ENCODE results near the gene RASGRP3.
A peak's percentile ranks its signal among the peaks of the same experiment; 100 is the strongest.

The RASGRP3 gene

DNA sequence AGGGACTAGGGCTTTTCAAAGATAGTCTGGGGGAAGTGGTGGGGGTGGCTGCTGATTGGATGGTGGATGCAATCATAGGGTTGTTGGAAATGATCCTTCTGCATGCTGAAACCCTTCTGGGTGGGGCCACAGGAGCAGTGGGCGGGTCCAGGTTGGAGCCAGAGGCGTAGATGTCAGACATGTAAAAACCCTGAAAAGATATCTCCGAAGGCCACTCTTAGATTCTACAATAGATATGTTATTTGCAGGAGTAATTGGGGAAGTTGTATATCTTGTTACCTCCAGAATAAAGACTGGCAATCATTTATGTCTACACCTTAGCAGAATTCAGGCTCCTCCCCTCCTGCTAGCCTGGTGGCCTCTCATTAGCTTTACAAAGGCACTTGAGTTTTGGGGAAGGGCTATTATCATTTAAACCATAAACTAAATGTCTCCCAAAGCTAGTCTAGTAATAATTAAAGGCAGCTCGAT, 130.8 kb downstream of the RASGRP3 start:
- no peaks in the 10 kb centered on the region for H3K27me3 ChIP-seq (ENCODE audit: insufficient read depth, insufficient read length)
- H3K9ac ChIP-seq (ENCODE audit: insufficient read length, low read depth), result no peak overlapping the region
- H3K36me3 ChIP-seq (ENCODE audit: insufficient read depth, insufficient read length, low read length), result no peaks in the 10 kb centered on the region
- H3K4me3 ChIP-seq (ENCODE audit: insufficient read length, low read depth), result no peak overlapping the region
- TF ChIP-seq SUZ12 (IDR thresholded peaks at IDR 0.05; ENCODE audit: extremely low read depth, insufficient read depth, insufficient read length), result no peak
- no peak for TF ChIP-seq ZNF274 (IDR thresholded peaks at IDR 0.05; ENCODE audit: low read depth, low read length)
- TF ChIP-seq YY1 (IDR thresholded peaks at IDR 0.05; ENCODE audit: insufficient read depth, insufficient read length), result no peak
- H3K4me1 ChIP-seq (ENCODE audit: insufficient read depth, insufficient read length), result peaks cover 4% of the 10 kb centered on the region
- peaks cover 26% of the 10 kb centered on the region; the same call in 1 of the 2 replicates for H3K9me3 ChIP-seq (ENCODE audit: insufficient read depth, low read length)
- DNase-seq (ENCODE audit: low read depth, low spot score), result peak; percentile 83

- TF ChIP-seq ZNF274 (IDR thresholded peaks at IDR 0.05; ENCODE audit: low read depth, low read length) (no peak), YY1 (IDR thresholded peaks at IDR 0.05; ENCODE audit: insufficient read depth, insufficient read length) (no peak), SUZ12 (IDR thresholded peaks at IDR 0.05; ENCODE audit: extremely low read depth, insufficient read depth, insufficient read length) (no peak)
- no peak for DNase-seq (ENCODE audit: low read depth, low spot score)
- Histone ChIP-seq H3K9me3 (ENCODE audit: insufficient read depth, low read length) (peaks cover 26% of the 10 kb centered on the region; the same call in 1 of the 2 replicates), H3K4me3 (ENCODE audit: insufficient read length, low read depth) (no peak overlapping the region), H3K4me1 (ENCODE audit: insufficient read depth, insufficient read length) (peaks cover 4% of the 10 kb centered on the region), H3K36me3 (ENCODE audit: insufficient read depth, insufficient read length, low read length) (no peaks in the 10 kb centered on the region), H3K27me3 (ENCODE audit: insufficient read depth, insufficient read length) (no peaks in the 10 kb centered on the region), H3K9ac (ENCODE audit: insufficient read length, low read depth) (no peak overlapping the region)
Measured at GRCh38 chr2:33607905-33608304, 131.5 kb downstream of the RASGRP3 start.

- Histone ChIP-seq H3K4me3 (ENCODE audit: insufficient read length, low read depth) (no peak overlapping the region), H3K27me3 (ENCODE audit: insufficient read depth, insufficient read length) (no peaks in the 10 kb centered on the region), H3K4me1 (ENCODE audit: insufficient read depth, insufficient read length) (no peaks in the 10 kb centered on the region), H3K9me3 (ENCODE audit: insufficient read depth, low read length) (peaks cover 50% of the 10 kb centered on the region), H3K9ac (ENCODE audit: insufficient read length, low read depth) (no peak overlapping the region), H3K36me3 (ENCODE audit: insufficient read depth, insufficient read length, low read length) (no peaks in the 10 kb centered on the region)
- no peak for TF ChIP-seq SUZ12 (IDR thresholded peaks at IDR 0.05; ENCODE audit: extremely low read depth, insufficient read depth, insufficient read length)
- no peak for TF ChIP-seq ZNF274 (IDR thresholded peaks at IDR 0.05; ENCODE audit: low read depth, low read length)
- no peak for TF ChIP-seq YY1 (IDR thresholded peaks at IDR 0.05; ENCODE audit: insufficient read depth, insufficient read length)
- no peak for DNase-seq (ENCODE audit: low read depth, low spot score)
Measured at GRCh38 chr2:33614190-33614589, 137.7 kb downstream of the RASGRP3 start.

Measured in NT2/D1 (cell line).